Umbilical cord (tissue), 2 donors: ENCODE measurements around the gene TRMU. TPM values are rescaled to one million over a fixed set of nuclear protein-coding genes. Genes with fewer than 3 reads are reported as not detected.

ENCODE experiments used
- DNase-seq: peaks from one replicate; pipeline ENCODE4 v3.0.0-alpha.2; 2015; ENCODE audit warnings: low spot score
- total RNA-seq: library from RNA; depleted of rRNA; stranded (reverse); fragments of >200 nt; gene quantifications from one replicate; pipeline ENCODE4 v1.2.3, GENCODE V29; 2014; ENCODE audit warnings: low replicate concordance; ENCODE audit not compliant: insufficient read depth

Gene TRMU, protein sequence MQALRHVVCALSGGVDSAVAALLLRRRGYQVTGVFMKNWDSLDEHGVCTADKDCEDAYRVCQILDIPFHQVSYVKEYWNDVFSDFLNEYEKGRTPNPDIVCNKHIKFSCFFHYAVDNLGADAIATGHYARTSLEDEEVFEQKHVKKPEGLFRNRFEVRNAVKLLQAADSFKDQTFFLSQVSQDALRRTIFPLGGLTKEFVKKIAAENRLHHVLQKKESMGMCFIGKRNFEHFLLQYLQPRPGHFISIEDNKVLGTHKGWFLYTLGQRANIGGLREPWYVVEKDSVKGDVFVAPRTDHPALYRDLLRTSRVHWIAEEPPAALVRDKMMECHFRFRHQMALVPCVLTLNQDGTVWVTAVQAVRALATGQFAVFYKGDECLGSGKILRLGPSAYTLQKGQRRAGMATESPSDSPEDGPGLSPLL
- total RNA-seq = 21.9 TPM

GRCh38 chr22:46335201-46336118 is at the start of gene TRMU:
TSS of gene TRMU (plus strand) at chr22:46335714. CDS start at chr22:46335765, 51 bp downstream.
- DNase-seq = peak; percentile 90

GRCh38 chr22:46286006-46286405 is 49.5 kb upstream of the TRMU start:
- DNase-seq = no peak

DNA sequence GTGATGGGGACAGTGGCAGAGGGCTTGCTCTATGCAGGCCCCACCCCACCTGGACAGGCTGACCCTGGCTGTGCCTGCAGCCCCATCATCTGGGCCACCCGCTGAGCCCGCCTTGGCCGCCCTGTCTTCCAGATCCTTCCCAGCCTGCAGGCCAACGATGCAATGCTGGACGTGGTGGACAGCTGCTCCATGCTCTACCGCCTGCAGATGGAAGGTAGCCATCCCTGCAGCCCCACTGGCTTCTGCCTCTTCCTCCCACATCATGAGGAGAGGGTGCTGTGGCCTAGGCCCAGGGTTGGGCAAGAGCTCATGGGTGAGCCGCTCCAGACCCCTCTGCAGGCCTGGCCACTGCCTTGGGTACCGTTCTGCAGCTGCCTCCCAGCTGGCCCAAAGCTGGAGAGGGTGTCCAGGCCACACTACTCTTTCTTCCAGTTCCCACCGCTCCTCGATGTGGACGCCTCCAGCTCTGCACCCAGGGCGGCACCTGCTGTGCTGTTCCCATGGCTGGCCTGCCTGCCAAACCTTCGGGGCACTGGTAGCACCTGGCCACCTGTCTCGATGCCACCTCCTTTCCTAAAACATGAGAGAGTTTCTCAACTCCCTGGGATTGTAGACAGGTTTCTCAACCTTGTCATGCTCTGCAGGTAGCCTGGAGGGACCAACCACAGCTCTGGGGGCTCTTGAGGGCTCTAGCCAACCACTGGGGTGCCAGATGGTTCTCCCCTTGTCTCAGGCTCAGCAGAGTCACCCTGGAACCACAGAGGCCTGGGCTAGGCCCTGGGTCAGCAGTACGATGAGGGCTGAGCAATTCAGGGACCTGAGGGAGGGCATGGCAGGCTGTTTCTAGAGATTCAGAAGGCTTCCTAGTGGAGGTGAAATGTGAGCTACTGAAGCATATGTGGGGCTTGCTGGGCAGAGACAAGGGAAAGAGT is 48.3 kb upstream of the TRMU start:
- no peak for DNase-seq

- no peak for DNase-seq
Measured at GRCh38 chr22:46287873-46288751, 47.4 kb upstream of the TRMU start.

GRCh38 chr22:46288846-46289243 is 46.7 kb upstream of the TRMU start:
- DNase-seq = no peak

DNA sequence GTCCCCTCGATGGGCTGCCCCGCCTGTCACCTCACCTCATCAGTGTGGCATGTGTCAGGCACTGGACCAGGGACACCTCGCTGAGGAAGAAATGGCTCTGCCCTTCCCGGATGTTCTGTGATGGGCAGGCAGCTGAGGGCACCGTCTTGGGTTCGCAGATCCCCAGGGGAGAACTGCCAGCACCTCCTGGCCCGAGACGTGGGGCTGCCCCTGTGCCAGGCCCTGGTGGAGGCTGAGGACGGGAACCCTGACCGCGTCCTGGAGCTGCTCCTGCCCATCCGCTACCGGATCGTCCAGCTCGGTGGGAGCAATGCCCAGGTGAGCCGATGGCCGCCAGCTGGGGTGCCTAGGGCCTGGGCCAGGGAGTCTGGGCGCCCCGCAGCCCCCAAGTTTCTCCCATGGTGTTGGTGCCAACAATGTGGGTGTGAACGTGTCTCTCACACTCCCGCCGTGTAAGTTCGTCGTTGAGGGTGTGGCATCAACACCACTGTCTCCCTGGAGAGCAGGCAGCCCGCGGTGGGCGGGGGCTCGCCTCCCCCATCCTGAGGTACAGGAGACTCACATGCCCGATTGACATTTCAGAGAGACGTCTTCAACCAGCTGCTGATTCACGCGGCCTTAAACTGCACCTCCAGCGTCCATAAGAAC is 46.1 kb upstream of the TRMU start:
- DNase-seq = no peak

- DNase-seq = no peak
Measured at GRCh38 chr22:46290121-46290842, 45.2 kb upstream of the TRMU start.

GRCh38 chr22:46290843-46291785 is 44.4 kb upstream of the TRMU start:
- DNase-seq = no peak

DNA sequence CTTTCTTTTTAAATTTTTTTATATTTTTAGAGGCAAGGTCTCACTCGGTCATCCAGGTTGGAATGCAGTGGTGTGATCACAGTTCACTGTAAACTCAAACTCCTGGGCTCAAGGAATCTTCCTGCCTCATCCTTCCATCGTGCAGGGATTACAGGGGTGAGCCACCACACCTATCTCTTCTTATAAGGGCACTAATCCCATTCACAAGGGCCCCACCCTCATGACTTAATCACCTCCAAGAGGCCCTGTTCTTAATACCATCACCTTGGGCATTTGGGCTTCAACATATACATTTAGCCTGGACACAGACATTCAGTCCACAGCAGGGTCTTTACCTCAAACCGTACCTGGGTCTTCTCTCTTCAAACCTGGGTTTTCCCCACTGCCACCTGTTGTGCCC is 43.3 kb upstream of the TRMU start:
- no peak for DNase-seq

- DNase-seq = no peak
Measured at GRCh38 chr22:46292732-46293131, 42.8 kb upstream of the TRMU start.

DNA sequence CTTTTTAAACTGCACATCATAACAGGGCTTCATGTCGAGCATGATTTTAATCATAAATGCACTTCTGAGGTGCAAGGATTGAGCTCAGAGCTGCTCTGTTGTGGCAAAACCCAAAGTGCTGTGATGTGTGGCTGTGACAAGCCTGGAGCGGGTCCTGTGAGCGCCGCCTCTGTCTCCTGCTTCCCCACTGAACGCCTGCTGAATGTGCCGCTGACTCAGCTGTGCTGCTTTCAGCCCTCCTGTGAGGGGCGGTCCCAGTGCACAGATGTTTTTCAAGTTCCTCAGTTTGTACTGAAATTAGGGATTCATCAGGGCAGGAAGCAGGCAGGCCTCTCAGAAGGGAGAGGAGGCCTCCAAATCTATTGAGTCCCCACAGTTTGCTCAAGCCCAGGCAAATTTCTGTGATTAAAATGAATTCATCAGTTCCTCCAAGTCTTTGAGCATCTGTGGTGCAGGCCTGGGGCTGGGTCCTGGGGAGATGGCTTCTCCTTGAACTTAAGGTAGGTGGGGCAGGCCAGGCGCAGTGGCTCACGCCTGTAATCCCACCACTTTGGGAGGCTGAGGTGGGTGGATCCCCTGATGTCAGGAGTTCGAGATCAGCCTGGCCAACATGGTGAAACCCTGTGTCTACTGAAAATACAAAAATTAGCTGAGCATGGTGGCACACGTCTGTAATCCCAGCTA is 41.8 kb upstream of the TRMU start:
- DNase-seq = peak; percentile 54

DNA sequence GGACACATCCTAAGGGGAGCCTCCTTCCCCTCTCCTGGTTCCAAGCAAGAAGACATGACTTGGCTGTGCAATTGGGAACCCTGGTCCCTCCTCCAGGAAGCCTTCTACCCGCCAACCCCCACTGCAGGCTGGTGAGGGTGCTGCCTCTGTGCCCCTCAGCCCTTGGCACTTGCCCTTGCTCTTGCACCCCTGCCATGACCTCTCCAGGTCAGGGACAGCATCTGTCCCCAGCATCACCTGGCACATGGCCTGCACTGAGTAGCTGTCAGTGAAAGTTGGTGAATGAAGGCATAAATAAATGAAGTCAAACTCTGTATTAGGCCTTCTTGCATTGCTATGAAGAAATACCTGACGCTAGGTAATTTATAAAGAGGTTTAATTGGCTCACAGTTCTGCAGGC is 40.7 kb upstream of the TRMU start:
- DNase-seq = no peak

GRCh38 chr22:46295277-46295971 is 40.1 kb upstream of the TRMU start:
- no peak for DNase-seq

DNA sequence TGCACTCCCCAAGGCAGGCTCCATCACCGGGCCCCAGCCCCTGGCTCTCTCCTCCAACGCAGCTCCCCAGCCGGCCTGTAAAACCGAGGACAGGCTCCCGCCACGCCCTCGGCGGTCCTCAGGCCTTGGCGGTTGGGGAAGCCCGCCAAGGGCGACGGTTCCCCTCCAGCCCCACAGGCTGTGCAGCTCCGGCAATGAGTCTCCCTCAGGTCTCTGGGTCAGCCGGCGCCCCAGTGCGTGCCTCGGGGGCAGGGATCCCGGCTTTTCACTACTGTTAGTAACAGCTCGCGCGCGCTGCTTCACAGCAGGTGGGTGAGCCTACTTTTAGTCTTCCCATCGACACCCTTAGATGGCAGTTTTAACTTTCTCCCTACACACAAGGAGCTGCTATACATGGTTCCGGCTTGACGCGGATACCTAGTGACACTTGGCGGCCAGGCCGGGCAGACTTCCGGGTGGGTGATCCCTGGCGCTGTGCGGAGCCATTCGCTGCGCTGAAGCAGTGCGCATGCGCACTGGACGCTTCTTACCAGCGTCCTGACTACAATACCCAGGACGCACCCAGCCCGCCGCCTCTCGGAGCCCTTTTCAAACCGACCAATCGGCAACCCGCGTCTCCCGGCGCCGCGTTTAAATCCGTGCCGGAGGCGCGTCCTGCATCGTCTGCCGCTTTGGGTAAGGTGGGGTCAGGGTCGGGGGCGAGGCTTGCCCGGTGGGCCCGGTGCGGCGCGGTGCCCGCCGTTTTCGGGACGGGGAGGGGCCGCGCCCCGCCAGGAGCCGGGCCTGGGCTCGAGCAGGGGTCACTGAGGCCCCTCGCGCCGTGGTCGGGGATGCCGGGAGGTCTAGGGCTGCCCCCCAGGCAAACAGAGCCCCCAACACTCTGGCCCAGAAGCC is 39.0 kb upstream of the TRMU start, which contains the start of gene GTSE1:
Gene GTSE1, plus strand, starts transcription at position 614 of the 894 bp plus-strand sequence. CDS start 531 bp downstream, outside the sequence.
- DNase-seq = peak; percentile 99

- no peak for DNase-seq
Measured at GRCh38 chr22:46297151-46297812, 38.2 kb upstream of the TRMU start.
